LNCAP (cell line): ENCODE measurements around the gene UBL4A.

Experiments
- TF ChIP-seq, protein P1 (sequence below): fragments of 450-650 bp; IDR thresholded peaks from 2 replicates; pipeline ENCODE4 v1.5.1; 2017; ENCODE audit warnings: mild to moderate bottlenecking

Gene UBL4A

DNA sequence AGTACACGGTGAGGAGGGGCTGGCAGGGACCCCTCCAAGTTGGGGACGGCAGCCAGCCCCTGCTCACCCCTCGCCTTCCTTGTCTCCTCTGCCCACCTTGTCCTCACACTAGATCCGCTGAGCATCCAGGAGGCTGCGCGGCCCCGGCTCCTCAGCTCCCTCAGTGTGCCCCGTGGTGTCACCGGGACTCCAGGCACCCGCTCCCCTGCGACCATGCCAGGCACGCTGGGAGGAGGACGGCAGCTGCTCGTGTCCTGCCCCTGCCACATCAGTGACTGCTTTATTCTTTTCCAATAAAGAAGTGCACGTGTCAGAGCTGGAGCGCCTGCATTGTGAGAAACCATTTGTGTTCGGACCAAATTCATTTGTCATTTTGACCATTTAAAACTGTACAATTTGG, 36.1 kb downstream of the UBL4A start:
- TF ChIP-seq, protein P1, sequence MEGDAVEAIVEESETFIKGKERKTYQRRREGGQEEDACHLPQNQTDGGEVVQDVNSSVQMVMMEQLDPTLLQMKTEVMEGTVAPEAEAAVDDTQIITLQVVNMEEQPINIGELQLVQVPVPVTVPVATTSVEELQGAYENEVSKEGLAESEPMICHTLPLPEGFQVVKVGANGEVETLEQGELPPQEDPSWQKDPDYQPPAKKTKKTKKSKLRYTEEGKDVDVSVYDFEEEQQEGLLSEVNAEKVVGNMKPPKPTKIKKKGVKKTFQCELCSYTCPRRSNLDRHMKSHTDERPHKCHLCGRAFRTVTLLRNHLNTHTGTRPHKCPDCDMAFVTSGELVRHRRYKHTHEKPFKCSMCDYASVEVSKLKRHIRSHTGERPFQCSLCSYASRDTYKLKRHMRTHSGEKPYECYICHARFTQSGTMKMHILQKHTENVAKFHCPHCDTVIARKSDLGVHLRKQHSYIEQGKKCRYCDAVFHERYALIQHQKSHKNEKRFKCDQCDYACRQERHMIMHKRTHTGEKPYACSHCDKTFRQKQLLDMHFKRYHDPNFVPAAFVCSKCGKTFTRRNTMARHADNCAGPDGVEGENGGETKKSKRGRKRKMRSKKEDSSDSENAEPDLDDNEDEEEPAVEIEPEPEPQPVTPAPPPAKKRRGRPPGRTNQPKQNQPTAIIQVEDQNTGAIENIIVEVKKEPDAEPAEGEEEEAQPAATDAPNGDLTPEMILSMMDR: no peak

DNA sequence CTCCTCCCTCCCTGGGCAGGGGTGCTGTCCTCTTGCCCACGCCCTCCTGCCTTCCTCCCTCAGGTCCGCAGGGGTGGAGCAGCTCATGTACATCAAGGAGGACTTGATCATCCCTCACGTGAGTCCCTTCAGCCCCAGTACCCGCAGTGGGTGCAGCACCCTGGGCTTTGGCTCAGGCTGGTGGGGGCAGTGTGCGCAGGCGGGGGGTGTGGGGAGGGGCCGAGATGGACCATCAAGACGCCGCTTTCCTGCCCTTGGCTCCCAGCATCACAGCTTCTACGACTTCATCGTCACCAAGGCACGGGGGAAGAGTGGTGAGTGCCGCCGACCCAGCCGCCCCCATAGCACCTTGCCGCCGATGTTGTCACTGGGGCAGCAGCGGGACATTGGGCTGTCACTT, 36.8 kb downstream of the UBL4A start:
- TF ChIP-seq, protein P1: no peak

DNA sequence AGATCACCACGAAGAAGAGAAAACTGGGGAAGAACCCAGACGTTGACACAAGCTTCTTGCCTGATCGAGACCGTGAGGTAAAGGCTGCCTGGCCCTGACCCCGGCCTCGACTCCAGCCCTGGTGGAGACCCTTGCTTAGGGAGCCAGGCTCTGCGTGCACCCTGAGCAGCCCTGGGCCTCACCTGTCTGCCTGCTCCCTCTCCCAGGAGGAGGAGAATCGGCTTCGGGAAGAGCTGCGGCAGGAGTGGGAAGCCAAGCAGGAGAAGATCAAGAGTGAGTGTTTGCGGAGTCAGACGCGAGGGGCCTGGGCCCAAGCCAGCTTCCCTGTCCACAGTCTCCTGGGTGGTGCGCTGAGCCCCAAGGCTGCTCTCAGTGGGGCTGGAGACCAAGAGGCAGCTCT, 37.9 kb downstream of the UBL4A start:
- TF ChIP-seq, protein P1: no peak

DNA sequence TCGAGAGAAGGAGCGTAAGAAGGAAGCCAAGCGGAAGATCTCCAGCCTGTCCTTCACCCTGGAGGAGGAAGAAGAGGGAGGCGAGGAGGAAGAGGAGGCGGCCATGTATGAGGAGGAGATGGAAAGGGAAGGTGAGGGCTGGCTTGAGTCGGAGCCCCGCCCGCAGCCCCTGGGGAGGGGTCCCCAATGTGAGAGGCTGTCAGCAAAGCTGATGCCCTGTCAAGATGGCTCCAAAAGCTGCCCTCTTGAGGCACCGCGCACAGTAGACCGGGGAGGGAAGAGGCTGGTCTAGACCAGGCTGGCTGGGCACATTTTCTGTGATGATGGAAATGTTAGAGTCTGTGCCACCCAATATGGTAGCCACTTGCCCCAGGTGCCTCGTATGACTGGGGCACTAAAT, 40.0 kb downstream of the UBL4A start:
- TF ChIP-seq, protein P1: no peak

DNA sequence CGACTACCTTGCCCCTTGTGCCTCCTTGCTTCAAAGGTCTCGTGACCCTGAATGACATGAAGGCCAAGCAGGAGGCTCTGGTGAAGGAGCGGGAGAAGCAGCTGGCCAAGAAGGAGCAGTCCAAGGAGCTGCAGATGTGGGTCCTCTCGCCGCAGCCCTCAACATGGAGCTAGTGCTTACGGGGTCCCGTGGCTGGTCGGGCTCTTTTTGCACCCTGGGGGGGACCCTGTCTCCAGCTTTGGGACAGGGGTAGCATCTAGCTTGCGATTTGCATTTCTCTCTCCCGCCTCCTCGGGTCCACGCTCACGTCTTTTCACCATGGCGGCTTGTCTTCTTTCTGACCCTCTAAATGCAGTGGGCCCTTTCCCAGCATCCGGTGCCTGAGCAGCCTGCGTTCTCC, 40.6 kb downstream of the UBL4A start:
- TF ChIP-seq, protein P1: no peak

DNA sequence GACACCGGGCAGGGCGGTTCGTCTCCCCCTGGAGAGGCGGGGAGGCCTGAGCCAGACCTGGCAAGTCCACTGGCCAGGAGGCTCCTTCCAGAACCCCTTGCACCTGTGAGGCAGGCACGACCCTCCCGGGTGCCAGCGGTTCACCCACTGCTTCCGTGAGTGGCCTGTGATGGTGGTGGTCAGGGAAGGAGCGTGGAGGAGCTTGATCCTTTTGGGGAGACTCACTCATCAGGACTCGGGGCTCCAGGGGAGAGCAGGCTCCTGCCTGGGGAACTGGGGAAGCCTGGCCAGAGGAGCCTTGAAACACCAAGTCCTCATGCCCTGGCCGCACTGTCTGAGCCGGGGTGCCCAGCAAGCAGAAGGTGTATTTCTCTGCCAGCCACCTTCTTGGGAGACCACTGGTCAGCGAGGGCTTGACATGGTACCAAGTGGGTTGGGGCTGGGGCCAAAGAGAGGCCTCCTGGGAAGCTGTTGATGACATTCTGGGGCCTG, 41.6 kb downstream of the UBL4A start:
- TF ChIP-seq, protein P1: no peak

DNA sequence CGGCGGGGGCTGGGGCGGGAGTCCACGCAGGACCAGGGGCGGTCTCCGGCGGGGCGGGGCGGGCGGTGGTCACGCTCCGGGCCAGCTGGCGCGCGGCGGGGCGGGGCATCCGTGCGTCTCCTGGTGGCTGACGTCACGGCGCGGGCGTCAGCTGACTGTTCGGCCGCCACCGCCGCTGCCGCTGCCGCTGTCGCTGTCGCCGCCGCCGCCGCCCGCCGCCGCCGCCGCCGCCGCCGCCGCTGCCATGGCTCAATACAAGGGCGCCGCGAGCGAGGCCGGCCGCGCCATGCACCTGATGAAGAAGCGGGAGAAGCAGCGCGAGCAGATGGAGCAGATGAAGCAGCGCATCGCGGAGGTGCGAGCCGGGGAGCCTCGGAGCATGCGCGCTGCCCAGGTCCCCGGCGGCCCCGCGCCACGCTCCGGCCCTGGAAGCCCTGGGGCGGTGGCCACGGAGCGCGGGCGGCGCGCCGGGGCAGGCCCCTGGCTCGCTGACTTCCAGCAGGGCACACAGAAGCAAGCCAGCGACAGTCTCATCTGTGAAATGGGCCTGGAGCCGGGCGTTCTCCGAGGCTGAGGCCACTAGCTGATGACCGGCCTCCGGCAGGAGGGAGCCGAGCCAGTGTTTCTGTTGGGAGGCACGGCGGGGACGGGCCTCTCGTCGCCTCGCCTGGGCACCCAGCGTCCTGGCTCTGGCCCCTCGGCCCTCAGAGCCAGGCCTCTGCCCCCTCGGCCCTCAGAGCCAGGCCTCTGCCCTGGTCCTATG, 42.2 kb downstream of the UBL4A start, which contains the start of gene FAM50A:
Gene FAM50A (plus strand): TSS at position 150 of the 763 bp plus-strand sequence. CDS start 95 bp downstream, at position 245.
- TF ChIP-seq, protein P1: no peak
